Activated CD8-positive, alpha-beta memory T cell treated with anti-CD3 and anti-CD28 coated beads, Interleukin-2, amount 50 U/mL, for 48 hours (primary cell): ENCODE measurements around the gene MLPH.

ENCODE experiments used
- DNase-seq: peaks from one replicate; pipeline ENCODE4 v3.0.0-alpha.2; 2020

The MLPH gene

DNA sequence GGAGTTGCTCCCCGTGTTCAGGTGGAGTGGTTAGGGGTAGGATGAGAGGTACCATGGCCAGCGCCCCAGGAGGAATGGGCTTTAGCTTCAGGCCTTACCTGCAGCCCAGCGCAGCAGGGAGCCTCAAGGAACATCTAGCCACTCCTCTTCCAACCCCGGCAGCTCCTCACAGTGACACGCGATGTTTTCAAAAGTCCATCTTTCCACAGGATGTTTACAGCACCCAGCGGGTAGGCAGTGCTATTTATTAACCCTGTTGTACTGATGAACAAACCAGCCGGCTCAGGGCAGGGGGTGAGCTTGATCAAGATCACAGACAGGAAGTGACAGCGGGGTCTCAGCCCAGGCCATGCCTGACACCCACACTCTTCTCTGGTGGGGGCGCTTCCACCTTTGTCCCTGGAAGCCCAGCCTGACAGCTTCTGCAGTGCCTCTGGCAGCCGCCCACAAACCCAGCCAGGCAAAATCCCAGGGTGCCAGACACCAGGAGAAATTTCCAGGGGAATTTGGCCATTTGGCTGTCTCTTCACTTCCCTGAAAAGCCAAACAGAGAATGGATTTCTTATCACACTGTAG lies 60.9 kb downstream of the MLPH start:
- DNase-seq = no peak

DNA sequence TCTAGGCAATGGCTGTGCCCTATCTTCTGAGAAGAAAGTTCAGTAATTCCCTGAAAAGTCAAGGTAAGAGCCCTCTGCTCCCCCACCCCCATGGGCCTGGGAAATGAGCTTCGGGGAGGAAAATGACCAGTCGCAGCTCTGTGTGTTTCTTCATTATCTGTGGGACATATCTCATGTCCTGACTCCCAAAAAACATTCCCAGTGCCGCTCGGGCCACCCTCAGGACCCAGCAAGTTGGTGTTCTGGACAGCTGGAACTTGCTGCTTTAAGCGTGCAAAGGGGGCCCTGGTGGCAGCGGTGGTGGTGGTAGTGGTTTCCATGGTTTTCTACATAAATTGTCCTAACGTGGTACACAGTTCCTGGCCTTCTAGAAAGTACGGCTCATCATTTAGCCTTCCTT lies 62.2 kb downstream of the MLPH start:
- DNase-seq = no peak

DNA sequence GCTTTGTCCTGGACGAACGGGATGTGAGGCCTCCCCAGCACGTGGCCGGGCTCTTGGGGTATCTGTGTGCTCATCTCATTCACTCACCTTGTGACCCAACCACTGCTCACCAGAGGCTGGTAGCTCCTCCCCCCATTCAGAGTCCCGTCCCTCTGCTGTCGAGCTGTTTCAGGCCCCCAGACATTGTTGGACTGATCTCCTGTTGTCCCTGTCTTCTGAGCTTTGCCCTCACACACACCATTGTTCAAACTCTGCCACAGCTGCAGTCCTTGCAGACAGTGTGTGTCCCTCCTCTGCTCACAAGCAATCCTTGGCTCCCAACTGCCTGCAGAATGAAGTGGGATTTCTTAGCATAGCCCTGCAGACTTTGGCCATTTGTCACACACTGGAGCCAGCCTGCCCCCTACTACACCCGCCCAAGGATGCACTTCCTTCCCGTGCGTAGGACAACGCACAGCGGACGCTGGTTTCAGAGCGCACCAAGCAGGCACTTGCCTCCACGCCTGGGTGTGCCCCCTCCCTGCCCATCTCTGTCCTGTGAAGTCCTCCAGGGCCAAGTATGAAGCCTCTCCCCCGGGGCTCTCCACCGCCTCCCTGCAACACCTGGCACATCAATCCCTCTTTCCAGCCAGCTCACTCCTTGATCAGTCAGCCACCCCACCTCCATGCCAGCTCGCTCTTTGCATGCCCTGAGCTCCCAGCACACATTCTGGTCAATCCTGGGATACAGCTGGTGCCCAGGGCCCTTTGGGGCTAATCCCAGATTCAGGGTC lies 62.8 kb downstream of the MLPH start:
- DNase-seq = no peak

DNA sequence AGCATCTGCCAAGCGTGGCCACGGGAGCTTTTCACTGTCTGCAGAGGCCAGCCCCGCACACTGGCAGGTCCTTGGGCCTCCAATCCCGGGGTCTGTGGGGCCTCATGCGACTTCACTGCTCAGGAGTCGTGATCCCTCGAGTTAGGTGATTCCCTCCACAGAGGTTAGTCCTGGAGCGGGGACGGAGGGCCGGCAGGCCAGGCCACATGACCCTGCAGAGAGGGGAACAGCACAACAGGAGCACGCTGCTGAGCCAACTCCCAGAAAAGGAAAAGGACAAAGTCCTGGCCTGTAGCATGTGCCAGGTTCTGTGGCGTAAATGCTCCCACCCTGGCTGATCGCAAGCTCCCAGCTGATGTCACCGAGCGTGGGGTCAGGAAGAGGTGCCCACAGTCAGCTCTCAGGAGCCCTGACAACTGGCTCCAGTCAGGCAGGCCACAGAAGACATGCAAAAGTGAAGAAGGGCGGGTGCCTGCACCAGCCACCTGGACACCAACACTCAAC lies 64.1 kb downstream of the MLPH start:
- no peak for DNase-seq

DNA sequence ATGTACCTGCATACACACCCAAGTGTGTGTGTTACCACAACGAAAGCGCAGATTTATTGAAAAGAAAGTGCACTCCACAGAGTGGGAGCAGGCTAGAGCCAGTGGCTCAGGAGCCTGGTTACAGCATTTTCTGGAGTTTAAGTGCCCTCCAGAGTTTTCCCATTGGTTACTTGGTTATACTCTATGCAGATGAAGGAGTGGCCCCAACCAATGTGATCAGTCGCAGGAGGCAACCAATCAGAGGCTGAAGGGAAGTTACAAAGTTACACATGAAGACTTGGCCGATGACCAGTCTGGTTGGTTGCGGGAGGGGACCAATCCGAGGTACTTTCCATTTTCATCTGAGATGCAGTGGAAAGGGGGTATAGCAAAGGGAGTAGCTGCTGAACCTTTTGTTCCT lies 65.9 kb downstream of the MLPH start:
- no peak for DNase-seq

DNA sequence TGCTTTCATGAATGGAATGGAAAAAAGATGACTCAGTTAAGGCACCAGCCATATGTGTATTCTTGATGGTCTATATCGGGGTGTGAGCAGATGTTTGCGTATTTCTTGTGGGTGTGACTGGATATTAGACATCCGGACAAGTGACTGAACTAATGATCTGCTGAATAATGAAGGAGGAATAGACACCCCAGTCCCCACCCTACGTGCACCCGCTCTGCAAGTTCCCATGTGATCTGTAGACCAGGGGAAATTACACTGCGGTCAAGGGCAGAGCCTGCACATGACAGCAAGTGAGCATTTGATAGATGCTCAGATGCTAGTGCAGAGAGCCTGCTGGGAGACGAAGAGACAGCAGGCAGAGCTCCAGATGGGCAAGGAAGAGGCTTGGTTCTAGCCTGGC lies 66.9 kb downstream of the MLPH start:
- DNase-seq = no peak

DNA sequence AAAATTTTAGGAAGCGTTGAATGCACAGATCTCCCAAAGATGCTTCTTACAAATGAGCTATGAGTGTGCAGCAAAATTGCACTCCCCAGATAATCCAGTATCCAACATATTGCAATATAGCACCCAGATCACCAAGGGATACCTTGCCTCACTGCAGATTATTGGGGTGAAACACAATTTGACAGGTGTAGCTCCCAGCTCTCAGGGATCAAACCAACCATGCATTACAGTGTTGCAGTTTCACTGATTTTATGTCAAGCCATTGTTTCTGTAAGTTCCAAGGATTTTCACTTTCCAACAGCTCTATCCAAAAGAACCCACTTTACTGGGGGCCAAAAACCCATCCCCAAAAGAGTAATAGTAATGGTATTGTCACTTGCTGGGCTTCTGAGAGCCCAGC lies 68.5 kb downstream of the MLPH start:
- DNase-seq = no peak

DNA sequence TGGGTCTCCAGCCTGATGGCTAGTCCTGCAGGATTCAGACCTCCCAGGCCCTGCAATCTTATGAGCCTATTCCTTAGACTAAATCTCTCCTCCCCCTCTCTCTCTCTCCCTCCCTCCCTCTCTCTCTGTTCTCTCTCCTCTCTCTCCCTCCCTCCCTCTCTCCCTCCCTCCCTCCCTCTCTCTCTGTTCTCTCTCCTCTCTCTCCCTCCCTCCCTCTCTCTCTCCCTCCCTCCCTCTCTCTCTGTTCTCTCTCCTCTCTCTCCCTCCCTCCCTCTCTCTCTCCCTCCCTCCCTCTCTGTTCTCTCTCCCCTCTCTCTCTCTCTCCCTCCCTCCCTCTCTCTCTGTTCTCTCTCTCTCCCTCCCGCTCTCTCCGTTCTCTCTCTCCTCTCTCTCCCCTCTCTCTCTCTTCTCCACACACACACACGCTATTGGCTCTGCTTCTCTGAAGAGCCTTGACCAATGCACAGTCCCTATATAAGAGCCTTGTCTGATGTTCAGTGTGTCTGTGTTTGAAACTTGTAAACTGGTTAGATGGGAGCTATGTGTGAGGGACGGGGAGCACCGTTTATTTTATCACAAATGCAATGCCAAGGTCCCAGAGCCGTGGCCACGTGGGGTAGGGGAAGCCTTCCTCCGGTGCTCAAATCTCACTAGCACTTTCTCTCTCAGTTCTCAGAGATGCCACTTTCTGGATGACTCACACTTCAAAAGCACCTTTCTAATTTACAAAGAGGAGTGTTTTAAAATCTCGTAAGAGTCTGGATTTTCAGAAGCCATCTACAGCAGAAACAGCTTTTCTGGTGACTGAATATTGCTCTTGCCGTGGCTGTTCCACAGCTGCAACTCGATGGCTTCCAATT lies 70.0 kb downstream of the MLPH start:
- DNase-seq = no peak

DNA sequence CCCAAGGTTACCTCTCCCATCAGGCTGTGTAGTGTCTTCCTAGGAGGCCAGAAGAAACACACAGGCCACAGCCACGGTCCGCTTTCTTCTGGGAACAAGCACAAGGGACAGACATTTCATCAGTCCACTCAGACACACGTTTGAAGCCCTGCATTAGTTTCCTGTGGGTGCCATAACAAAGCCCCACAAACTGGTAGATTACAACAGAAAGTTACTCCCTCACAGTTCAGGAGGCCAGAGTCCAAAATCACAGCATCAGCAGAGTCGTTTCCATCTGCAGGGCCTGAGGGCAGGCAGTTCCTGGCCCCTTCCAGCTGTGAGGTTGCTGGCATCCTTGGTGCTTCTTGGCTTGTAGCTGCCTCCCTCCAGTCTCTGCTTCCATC lies 70.6 kb downstream of the MLPH start:
- DNase-seq = no peak

DNA sequence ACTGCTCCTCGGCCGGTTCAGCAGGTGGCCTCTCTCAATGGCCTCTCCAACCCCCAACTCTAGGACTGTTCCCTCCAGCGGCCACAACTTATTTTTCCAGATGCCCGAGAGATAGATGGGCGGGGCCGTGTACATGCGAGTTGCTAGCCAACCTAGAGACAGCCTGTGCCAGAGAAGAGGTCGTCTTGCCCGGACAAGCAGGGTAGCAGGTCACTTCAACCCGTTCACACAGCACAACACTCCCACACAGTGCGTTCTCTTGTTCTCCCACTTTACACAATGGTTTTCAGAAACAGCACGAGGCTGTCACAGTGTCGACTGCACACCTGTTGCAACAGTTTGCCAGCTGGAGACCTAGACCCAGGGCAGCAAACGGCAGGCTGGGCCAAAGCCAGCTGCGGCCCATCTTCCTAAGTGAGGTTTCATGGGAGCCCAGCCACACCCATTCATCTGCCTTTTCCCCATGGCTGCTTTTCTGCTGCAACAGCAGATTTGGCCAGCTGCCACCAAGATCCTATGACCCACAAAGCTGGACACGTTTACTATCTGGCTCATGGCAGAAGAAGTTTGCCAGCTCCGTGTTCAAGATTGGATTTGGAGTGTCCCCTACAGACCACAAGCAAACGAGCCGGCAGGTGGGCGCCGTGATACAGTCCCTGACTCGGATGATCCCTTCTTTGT lies 72.0 kb downstream of the MLPH start:
- DNase-seq = no peak

DNA sequence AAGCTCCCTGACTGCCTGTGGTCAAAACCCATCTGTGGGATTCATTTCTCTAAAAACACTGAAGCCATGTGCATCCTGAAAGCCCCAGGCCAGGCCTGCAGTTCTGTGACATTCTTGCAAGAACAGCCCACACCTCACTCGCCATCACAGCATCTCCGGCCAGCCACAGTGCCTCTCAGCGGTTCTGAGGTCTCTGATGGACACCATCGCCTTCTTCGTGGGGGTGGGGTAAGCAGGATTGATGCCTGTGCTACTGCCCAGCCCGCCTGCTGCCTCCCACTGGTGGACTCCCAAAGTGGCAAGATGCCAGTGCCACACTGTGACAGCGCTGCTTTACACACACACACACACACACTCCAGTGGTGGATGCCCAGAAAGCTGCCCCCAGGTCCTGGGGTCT lies 74.2 kb downstream of the MLPH start:
- no peak for DNase-seq

DNA sequence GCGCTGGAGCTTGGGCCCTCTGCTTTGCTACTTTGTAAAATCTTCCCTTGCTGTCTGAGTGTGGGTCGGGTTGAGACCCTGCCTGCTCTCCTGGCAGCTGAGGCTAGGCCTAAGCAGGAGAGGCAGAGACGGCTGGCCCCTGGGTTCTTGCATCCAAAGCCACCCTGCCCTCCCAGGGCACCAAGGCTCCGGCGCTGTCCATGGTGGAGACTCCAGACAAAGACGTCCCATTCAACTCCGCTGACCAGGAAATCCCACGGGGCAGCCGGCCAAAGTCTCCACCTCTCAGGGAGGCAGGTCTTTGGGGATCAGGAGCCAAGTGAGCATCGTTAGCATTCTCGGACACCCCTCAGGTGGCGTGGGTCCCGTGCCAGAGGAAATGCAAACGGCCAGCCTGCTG lies 76.8 kb downstream of the MLPH start:
- no peak for DNase-seq

DNA sequence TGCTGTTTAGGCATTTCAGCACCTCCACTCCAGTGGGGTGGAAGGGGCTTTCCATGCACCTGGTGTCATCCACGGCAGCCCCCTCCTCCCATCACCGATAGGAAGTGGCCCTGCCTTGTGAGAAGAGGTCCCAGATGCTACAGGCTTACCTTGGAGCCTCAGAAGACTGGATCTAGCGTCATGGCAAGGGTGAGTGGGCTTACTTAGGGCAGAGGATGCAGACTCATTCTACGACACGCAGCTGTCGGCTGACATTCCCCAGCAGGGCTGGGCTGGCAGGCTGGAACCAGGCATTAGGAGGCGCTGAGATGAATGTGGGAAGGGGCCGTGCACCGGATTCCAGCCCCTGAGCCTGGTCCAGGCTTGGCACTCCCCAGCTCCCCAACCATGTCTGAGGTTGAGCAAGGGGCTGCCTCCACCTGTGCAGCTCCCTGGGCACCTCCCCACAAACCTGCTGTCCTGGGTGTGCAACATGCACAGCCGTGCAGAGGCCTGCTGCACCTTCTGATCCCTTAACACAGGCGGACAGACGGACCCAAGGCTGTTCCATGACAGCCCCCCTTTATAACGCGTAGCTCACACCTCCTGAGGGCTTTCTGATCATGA lies 77.6 kb downstream of the MLPH start:
- no peak for DNase-seq

DNA sequence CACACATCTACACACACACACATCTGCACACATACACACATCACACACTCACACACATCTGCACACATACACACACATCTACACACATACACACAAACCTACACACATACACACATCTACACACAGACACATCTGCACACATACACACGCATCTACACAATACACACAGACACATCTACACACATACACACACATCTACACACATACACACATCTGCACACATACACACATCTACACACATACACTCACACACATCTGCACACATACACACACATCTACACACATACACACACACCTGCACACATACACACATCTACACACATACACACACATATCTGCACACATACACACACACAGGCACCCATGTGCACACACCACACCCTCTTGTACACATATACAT lies 78.9 kb downstream of the MLPH start:
- DNase-seq = no peak

DNA sequence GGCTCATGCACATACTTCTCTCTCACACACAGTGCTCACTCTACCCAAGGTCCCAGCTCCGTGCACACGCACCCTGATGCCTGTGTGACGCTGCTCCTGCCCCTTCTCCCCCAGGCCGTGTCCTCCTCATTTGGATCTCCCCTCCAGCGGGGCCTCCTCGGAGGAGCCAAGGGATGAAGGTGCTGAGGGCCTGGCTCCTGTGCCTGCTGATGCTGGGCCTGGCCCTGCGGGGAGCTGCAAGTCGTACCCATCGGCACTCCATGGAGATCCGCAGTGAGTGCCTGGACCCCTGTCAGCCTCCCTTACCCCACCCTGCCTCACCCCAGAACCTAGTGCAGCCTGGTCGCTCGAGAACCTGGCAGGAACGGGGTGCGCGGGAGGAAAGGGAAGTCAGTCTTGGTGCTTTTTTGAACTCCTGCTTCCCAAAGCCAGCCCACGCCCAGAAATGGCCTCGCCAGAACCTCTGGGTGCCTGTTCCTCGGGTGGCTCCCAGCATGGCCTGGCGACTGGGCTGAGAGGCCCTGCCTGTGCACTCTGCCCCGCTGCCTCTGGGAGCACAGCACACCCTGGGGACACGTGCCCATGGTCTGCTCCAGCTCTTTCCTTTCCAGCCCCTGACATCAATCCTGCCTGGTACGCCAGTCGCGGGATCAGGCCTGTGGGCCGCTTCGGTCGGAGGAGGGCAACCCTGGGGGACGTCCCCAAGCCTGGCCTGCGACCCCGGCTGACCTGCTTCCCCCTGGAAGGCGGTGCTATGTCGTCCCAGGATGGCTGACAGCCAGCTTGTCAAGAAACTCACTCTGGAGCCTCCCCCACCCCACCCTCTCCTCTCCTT lies 79.6 kb downstream of the MLPH start, which contains the start of gene PRLH:
TSS of gene PRLH (plus strand) at position 174 of the 835 bp plus-strand sequence. CDS start at position 174, 0 bp downstream.
- no peak for DNase-seq

DNA sequence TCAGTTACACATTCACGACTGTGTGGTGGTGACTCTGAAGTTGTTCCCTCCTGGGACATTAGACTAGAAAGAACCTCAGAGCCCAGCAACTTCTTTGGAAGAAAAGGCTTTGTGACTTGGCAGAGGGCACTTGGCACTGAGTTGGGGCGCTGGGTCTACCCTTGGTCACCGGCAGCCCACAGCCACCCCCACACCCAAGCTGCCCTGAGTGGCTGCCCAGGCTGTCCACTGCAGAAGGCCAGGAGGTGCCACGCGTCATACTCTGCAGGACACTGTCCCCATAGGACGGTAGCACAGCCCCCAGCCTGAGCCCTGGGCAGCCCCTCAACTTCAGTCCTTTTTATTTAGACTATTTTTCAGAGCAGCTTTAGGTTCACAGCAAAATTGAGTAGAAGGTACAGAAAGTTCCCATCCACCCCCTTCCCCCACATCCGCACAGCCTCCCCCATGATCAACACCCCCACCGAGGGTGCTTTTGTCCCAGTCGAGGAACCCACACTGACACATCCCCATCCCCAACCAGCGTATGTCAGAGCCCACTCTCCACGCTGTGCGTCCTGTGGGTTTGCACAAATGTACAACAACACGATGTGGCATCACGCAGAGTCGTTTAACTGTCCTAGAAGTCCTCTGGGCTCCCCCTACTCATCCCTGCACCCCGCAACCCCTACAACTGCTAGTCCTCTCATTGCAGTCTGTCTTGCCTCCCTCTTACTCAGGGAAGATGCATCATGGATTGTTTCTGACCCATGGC lies 80.4 kb downstream of the MLPH start:
- no peak for DNase-seq

DNA sequence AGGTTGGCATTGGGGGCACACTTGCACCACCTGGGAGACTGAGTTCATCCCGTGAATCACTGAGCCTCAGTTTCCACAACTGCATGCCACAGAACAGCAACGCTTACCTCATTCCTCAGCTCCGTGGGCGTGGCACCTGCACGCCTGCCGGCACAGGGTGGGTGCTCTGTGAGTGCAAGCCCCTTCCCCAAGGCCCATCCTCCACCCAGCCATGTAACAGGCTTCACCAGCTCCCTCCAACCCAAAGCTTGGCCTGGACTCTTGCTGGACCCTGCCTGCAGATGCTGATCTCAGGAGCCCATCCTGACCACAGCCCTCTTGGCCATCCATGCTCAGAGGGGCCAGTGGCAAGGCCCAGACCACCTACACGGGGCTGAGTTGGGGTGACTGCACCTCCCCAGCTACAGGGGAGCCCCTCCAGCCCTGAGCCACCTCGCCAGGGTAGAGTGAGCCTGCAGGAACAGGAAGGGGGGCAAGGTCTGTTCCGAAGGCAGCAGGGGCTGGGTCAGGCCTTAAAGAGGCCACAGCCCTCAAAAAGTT lies 81.1 kb downstream of the MLPH start:
- DNase-seq = no peak

DNA sequence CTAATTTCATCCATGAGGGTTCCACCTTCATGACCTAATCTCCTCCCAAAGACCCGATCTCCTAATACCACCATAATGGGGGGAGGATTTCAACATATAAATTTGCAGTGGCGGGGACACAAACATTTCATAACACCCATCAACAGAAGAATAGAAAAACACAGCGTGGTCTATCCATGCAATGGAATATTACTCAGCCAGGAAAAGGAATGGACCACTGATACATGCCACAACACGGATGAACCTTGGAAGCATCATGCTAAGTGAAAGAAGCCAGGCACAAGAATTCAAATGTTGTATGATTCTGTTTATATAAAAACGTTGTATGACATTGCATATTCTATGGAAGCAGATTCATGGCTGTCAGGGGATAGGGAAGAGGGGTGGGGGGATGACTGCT lies 82.0 kb downstream of the MLPH start:
- no peak for DNase-seq

DNA sequence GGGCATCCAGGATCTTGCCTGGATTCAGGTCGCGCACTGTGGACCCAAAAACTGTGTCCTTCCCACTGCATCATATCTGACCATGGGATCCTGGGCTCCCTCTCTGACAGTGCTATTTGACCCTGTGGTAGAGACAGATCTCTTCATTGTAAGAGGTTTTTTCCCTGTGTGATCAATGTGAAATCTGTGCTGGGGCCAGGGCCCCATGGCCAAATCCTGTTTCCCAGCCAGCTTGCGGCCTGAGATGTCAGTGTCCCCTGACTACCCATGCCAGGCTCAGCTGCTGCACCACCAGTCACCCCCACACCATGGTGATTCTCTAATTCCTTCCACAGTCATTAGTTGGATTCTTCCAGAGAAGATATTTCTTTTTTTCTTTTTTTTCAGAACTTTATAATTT lies 82.8 kb downstream of the MLPH start:
- no peak for DNase-seq

DNA sequence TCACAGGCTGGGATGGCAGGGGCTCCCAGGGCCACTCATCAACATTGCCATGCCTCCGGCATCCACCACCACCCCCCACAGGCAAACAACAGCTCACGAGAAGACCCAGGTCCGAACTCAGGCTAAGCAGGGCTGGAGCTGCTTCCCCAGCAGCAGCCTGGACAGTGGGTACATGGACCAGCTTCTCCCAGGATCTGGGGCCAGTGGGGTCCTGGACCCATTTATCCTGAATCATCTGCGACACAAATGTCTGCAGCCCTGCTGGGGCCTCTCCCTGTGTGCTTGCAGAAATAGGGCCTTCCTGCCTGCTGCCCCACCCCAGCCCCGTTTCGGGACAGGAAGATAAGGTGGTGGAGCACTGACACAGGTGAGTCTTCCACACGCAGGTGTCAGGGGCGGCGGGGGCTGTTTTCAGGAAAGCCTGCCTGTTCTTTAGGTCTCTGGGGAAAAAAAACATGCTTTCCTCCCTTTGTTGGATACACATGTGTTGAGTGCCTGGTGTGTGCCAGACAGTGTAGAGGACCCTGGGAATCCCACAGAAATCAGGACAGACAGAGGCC lies 83.8 kb downstream of the MLPH start:
- no peak for DNase-seq
